H9 (cell line): ENCODE results near the gene NCS1. TPM values are rescaled to one million over a fixed set of nuclear protein-coding genes. Genes with fewer than 3 reads are reported as not detected.
A peak's percentile ranks its signal among the peaks of the same experiment; 100 is the strongest.

ENCODE experiments used
- DNase-seq: peaks from one replicate; pipeline ENCODE4 v3.0.0-alpha.2; 2017
- H2AFZ ChIP-seq: one replicate; pipeline ENCODE4 v1.6.1; 2013; ENCODE audit warnings: mild to moderate bottlenecking, low read length, control low read depth, moderate library complexity
- H2AK5ac ChIP-seq: 2 replicates; pipeline ENCODE4 v1.6.1; 2013; ENCODE audit warnings: low read length, control low read depth, mixed read lengths; ENCODE audit not compliant: insufficient read length
- H2BK120ac ChIP-seq: one replicate; pipeline ENCODE4 v1.6.1; 2013; ENCODE audit warnings: low read depth, mild to moderate bottlenecking, low read length, control low read depth, inconsistent platforms; ENCODE audit not compliant: poor library complexity, severe bottlenecking
- H2BK12ac ChIP-seq: 2 replicates; pipeline ENCODE4 v1.6.1; 2013; ENCODE audit warnings: low read length, control low read depth, mixed read lengths, low read depth; ENCODE audit not compliant: insufficient read length
- H2BK15ac ChIP-seq: 2 replicates; pipeline ENCODE4 v1.6.1; 2013; ENCODE audit warnings: low read depth, low read length, control low read depth
- H2BK20ac ChIP-seq: one replicate; pipeline ENCODE4 v1.6.1; 2013; ENCODE audit warnings: low read depth, mild to moderate bottlenecking, low read length, control low read depth, inconsistent platforms; ENCODE audit not compliant: poor library complexity, severe bottlenecking
- H2BK5ac ChIP-seq: 2 replicates; pipeline ENCODE4 v1.6.1; 2013; ENCODE audit warnings: low read length, control low read depth, mixed read lengths; ENCODE audit not compliant: insufficient read length
- H3K14ac ChIP-seq: 2 replicates; pipeline ENCODE4 v1.6.1; 2013; ENCODE audit warnings: low read length, control low read depth; ENCODE audit not compliant: insufficient read depth
- H3K18ac ChIP-seq: 2 replicates; pipeline ENCODE4 v1.6.1; 2013; ENCODE audit warnings: low read depth, mild to moderate bottlenecking, mixed read lengths, low read length, control low read depth; ENCODE audit not compliant: insufficient read length
- H3K23ac ChIP-seq: 2 replicates; pipeline ENCODE4 v1.6.1; 2013; ENCODE audit warnings: low read length, control low read depth, mixed read lengths, low read depth; ENCODE audit not compliant: insufficient read length
- H3K23me2 ChIP-seq: 2 replicates; pipeline ENCODE4 v1.6.1; 2013; ENCODE audit warnings: low read depth, mild to moderate bottlenecking, mixed read lengths, low read length, control low read depth; ENCODE audit not compliant: insufficient read length, poor library complexity, severe bottlenecking
- H3K27ac ChIP-seq: 2 replicates; pipeline ENCODE4 v1.5.1; 2013; ENCODE audit warnings: low read length, control low read depth, mixed read lengths, low read depth; ENCODE audit not compliant: insufficient read length
- H3K27me3 ChIP-seq: 2 replicates; pipeline ENCODE4 v1.6.1; 2013; ENCODE audit warnings: low read length, control low read depth, inconsistent platforms; ENCODE audit not compliant: insufficient read depth
- H3K4ac ChIP-seq: 2 replicates; pipeline ENCODE4 v1.6.1; 2013; ENCODE audit warnings: low read depth, mild to moderate bottlenecking, control low read depth, inconsistent platforms, low read length, moderate library complexity
- H3K4me1 ChIP-seq: 2 replicates; pipeline ENCODE4 v1.6.1; 2013; ENCODE audit warnings: low read length, control low read depth, inconsistent platforms; ENCODE audit not compliant: insufficient read depth
- H3K4me2 ChIP-seq: 2 replicates; pipeline ENCODE4 v1.6.1; 2013; ENCODE audit warnings: low read length, control low read depth, mixed read lengths; ENCODE audit not compliant: insufficient read length, insufficient read depth
- H3K56ac ChIP-seq: 2 replicates; pipeline ENCODE4 v1.6.1; 2013; ENCODE audit warnings: low read depth, mild to moderate bottlenecking, mixed read lengths, low read length, control low read depth; ENCODE audit not compliant: insufficient read length
- H3K79me1 ChIP-seq: 2 replicates; pipeline ENCODE4 v1.6.1; 2013; ENCODE audit warnings: low read depth, mild to moderate bottlenecking, moderate library complexity, low read length, control low read depth, inconsistent platforms; ENCODE audit not compliant: insufficient read depth, poor library complexity, severe bottlenecking
- H3K79me2 ChIP-seq: 2 replicates; pipeline ENCODE4 v1.6.1; 2013; ENCODE audit warnings: low read length, control low read depth, inconsistent platforms; ENCODE audit not compliant: insufficient read depth
- H3K9ac ChIP-seq: 2 replicates; pipeline ENCODE4 v1.6.1; 2013; ENCODE audit warnings: low read length, control low read depth, mixed read lengths; ENCODE audit not compliant: insufficient read length; ENCODE audit errors: extremely low read depth
- H3K9me3 ChIP-seq: one replicate; pipeline ENCODE4 v1.6.1; 2013; ENCODE audit warnings: low read depth, low read length, inconsistent platforms; ENCODE audit not compliant: control insufficient read depth
- H3T11ph ChIP-seq: one replicate; pipeline ENCODE4 v1.6.1; 2013; ENCODE audit warnings: mild to moderate bottlenecking, low read length, control low read depth, inconsistent platforms
- H4K20me1 ChIP-seq: one replicate; pipeline ENCODE4 v1.6.1; 2013; ENCODE audit not compliant: control insufficient read depth, insufficient read length, insufficient read depth
- H4K5ac ChIP-seq: 2 replicates; pipeline ENCODE4 v1.6.1; 2013; ENCODE audit warnings: low read depth, mild to moderate bottlenecking, mixed read lengths, low read length, control low read depth; ENCODE audit not compliant: insufficient read length
- H4K8ac ChIP-seq: replicated peaks from 2 replicates; pipeline ENCODE4 v1.6.1; 2013; ENCODE audit warnings: low read length, control low read depth, mixed read lengths, low read depth; ENCODE audit not compliant: insufficient read length
- H4K91ac ChIP-seq: 2 replicates; pipeline ENCODE4 v1.6.1; 2013; ENCODE audit warnings: low read depth, mild to moderate bottlenecking, moderate library complexity, mixed read lengths, low read length, control low read depth; ENCODE audit not compliant: insufficient read length
- H3K27ac Mint-ChIP-seq, 3 experiments: 2 replicates in 2 of 3; 3 replicates in 1 of 3; pipeline ENCODE4 v1.8.0; 2020 to 2021; ENCODE audit warnings: mixed read lengths in 3 of 3, mild to moderate bottlenecking in 1 of 3, moderate library complexity in 1 of 3
- H3K27me3 Mint-ChIP-seq: 2 replicates; pipeline ENCODE4 v1.8.0; 2021; ENCODE audit warnings: low read depth, mild to moderate bottlenecking, moderate library complexity, mixed read lengths
- H3K36me3 Mint-ChIP-seq, 3 experiments: 2 replicates in 2 of 3; 3 replicates in 1 of 3; pipeline ENCODE4 v1.8.0; 2020 to 2021; ENCODE audit warnings: low read depth in 3 of 3, mixed read lengths in 3 of 3; ENCODE audit not compliant: insufficient read depth in 1 of 3
- H3K4me1 Mint-ChIP-seq, 2 experiments: 2 replicates each; pipeline ENCODE4 v1.8.0; 2020; ENCODE audit warnings: mixed read lengths in 2 of 2
- H3K4me3 Mint-ChIP-seq, 2 experiments: 2 replicates in 1 of 2; 3 replicates in 1 of 2; pipeline ENCODE4 v1.8.0; 2020 to 2021; ENCODE audit warnings: mild to moderate bottlenecking in 2 of 2, mixed read lengths in 2 of 2, moderate library complexity in 1 of 2
- H3K9me3 Mint-ChIP-seq, 2 experiments: 2 replicates in 1 of 2; 3 replicates in 1 of 2; pipeline ENCODE4 v1.8.0; 2020; ENCODE audit warnings: mild to moderate bottlenecking in 2 of 2, mixed read lengths in 2 of 2, moderate library complexity in 1 of 2
- CTCF ChIP-seq: fragments of 200-600 bp; sonication (generic); conservative IDR thresholded peaks from 3 replicates; pipeline ENCODE4 v1.8.0; 2021; ENCODE audit warnings: antibody characterized with exemption, mild to moderate bottlenecking
- WGBS: extraction: QIAGEN DNeasy Blood & Tissue Kit; methylation state at CpG from one replicate; pipeline ENCODE4 v1.1.7; 2013; ENCODE audit warnings: missing lambda C conversion rate, low lambda C conversion rate, mixed read lengths; ENCODE audit not compliant: insufficient read length; ENCODE audit errors: extremely low coverage; 5-methylcytosine and 5-hydroxymethylcytosine counted together
- total RNA-seq: library from RNA; stranded (reverse); gene quantifications from 2 replicates; pipeline ENCODE4 v1.2.1, GENCODE V29; 2021

The NCS1 gene
- total RNA-seq, 1 experiment from 2014 or later: 38.1 TPM

GRCh38 chr9:130191749-130192120 lies 19.5 kb downstream of the NCS1 start:
- no peaks in the 10 kb centered on the region for H3K9me3 Mint-ChIP-seq
- no peak overlapping the region for H2BK12ac ChIP-seq
- no peak overlapping the region for H3K4me2 ChIP-seq
- no peaks in the 10 kb centered on the region for H3K9me3 ChIP-seq
- WGBS: no CpG with 5 or more reads among the region's 14 CpGs
- no peak overlapping the region for H3K23ac ChIP-seq
- no peak overlapping the region for H3K56ac ChIP-seq
- H3K79me1 ChIP-seq: peaks cover 8% of the 10 kb centered on the region
- H3K27me3 Mint-ChIP-seq: no peaks in the 10 kb centered on the region; the same call in 1 of the 2 replicates
- H4K8ac ChIP-seq: no peak overlapping the region
- H4K5ac ChIP-seq: no peak overlapping the region
- TF ChIP-seq CTCF: no peak
- no peaks in the 10 kb centered on the region for H3K4me1 ChIP-seq
- peak overlapping the region in 1 of 3 experiments; percentile 77; a peak in 1 of 7 replicates for H3K27ac Mint-ChIP-seq
- DNase-seq: no peak
- no peak overlapping the region for H3K4ac ChIP-seq
- H3K4me1 Mint-ChIP-seq: peaks cover 30 to 44% of the 10 kb centered on the region in 2 experiments
- no peak overlapping the region for H2BK5ac ChIP-seq
- no peak overlapping the region for H2BK20ac ChIP-seq
- H3K18ac ChIP-seq: no peak overlapping the region
- H2AK5ac ChIP-seq: no peak overlapping the region
- no peaks in the 10 kb centered on the region for H3K27me3 ChIP-seq
- no peak overlapping the region for H3K4me3 Mint-ChIP-seq
- H3K23me2 ChIP-seq: no peaks in the 10 kb centered on the region
- H2AFZ ChIP-seq: no peak overlapping the region
- H3K14ac ChIP-seq: peak overlapping the region; percentile 6; the same call in 1 of the 2 replicates
- H2BK120ac ChIP-seq: no peak overlapping the region
- no peaks in the 10 kb centered on the region for H4K20me1 ChIP-seq
- H3K27ac ChIP-seq: no peak overlapping the region
- H3T11ph ChIP-seq: no peak overlapping the region
- H3K79me2 ChIP-seq: peaks cover 2% of the 10 kb centered on the region; the same call in 1 of the 2 replicates
- H2BK15ac ChIP-seq: no peak overlapping the region
- no peak overlapping the region for H4K91ac ChIP-seq
- no peaks in the 10 kb centered on the region for H3K36me3 Mint-ChIP-seq
- H3K9ac ChIP-seq: no peak overlapping the region
